Cardiac ventricle fibroblast (primary cell): Measurements from ENCODE around the gene CHIA. TPM values are rescaled to one million over a fixed set of nuclear protein-coding genes. Genes with fewer than 3 reads are reported as not detected.

Source experiments
- total RNA-seq: library from RNA; depleted of rRNA; stranded (reverse); fragments of >200 nt; gene quantifications from 2 replicates; pipeline ENCODE4 v1.2.3, GENCODE V29; 2015

CHIA gene
- total RNA-seq = not detected in 2 replicates

GRCh38 chr1:111290630-111291029, at the start of gene CHIA:
TSS of gene CHIA (plus strand) at chr1:111290851. CDS start at chr1:111310468, 19,617 bp downstream.

Other genes with a start within 250 kb of the CHIA start
- gene DRAM2, start 150.8 kb upstream of the CHIA start, total RNA-seq = 30.4 and 34.8 TPM in 2 replicates
- 23.7 and 28.6 TPM in 2 replicates for gene CEPT1, start 150.6 kb upstream of the CHIA start, total RNA-seq
- 5.0 and 6.5 TPM in 2 replicates for gene DENND2D, start 90.2 kb upstream of the CHIA start, total RNA-seq
- 86.1 and 90.7 TPM in 2 replicates for gene CHI3L2, start 63.1 kb upstream of the CHIA start, total RNA-seq
- 0.59 and 0.94 TPM in 2 replicates for gene OVGP1, start 136.9 kb downstream of the CHIA start, total RNA-seq
- gene WDR77, start 158.4 kb downstream of the CHIA start, total RNA-seq = 23.1 and 28.1 TPM in 2 replicates
- gene ATP5PB, start 158.6 kb downstream of the CHIA start, total RNA-seq = 144 and 198 TPM in 2 replicates
- 0.05 and 0.19 TPM in 2 replicates for gene C1orf162, start 183.1 kb downstream of the CHIA start, total RNA-seq
- not detected in 2 replicates for gene ADORA3, start 212.8 kb downstream of the CHIA start, total RNA-seq
- not detected in 2 replicates for gene TMIGD3, start 212.8 kb downstream of the CHIA start, total RNA-seq